ENCODE measurements around the gene ZFX. TPM values are rescaled to one million over a fixed set of nuclear protein-coding genes. Genes with fewer than 3 reads are reported as not detected.
"Not testable (repeated sequence)": the region's sequence is repeated elsewhere in the genome, so short reads cannot be mapped to it uniquely, and the experiment has no call there.

Gene ZFX
- total RNA-seq, 1 experiment from 2014 or later: 66.8 TPM

- H3K18ac ChIP-seq (ENCODE audit: insufficient read length, low read depth, low read length): no peak overlapping the region
- H3K23me2 ChIP-seq (ENCODE audit: insufficient read length, low read depth, low read length, poor library complexity, severe bottlenecking): no peaks in the 10 kb centered on the region
- no peaks in the 10 kb centered on the region for H3K9me3 ChIP-seq (ENCODE audit: control insufficient read depth, low read depth, low read length)
- no peak for DNase-seq
- H3K23ac ChIP-seq (ENCODE audit: insufficient read length, low read depth, low read length): no peak overlapping the region
- H3K79me2 ChIP-seq (ENCODE audit: insufficient read depth, low read length): no peaks in the 10 kb centered on the region
- no peaks in the 10 kb centered on the region; the same call in 1 of the 2 replicates for H3K4me1 ChIP-seq (ENCODE audit: insufficient read depth, low read length)
- TF ChIP-seq CTCF (conservative IDR thresholded peaks at IDR 0.05): no peak
- H3K56ac ChIP-seq (ENCODE audit: insufficient read length, low read depth, low read length): no peak overlapping the region
- no peak overlapping the region for H3K4ac ChIP-seq (ENCODE audit: low read depth, low read length)
- H2BK5ac ChIP-seq (ENCODE audit: insufficient read length, low read length): no peak overlapping the region
- H2BK12ac ChIP-seq (ENCODE audit: insufficient read length, low read depth, low read length): no peak overlapping the region
- H4K91ac ChIP-seq (ENCODE audit: insufficient read length, low read depth, low read length): no peak overlapping the region
- no peaks in the 10 kb centered on the region for H3K27me3 Mint-ChIP-seq (ENCODE audit: low read depth)
- H3K4me2 ChIP-seq (ENCODE audit: insufficient read depth, insufficient read length, low read length): no peak overlapping the region
- no peaks in the 10 kb centered on the region for H3K27me3 ChIP-seq (ENCODE audit: insufficient read depth, low read length)
- H3T11ph ChIP-seq (ENCODE audit: low read length): no peak overlapping the region
- H3K9ac ChIP-seq (ENCODE audit: extremely low read depth, insufficient read length, low read length): no peak overlapping the region
- no peak overlapping the region for H2BK15ac ChIP-seq (ENCODE audit: low read depth, low read length)
- no peak overlapping the region for H2AK5ac ChIP-seq (ENCODE audit: insufficient read length, low read length)
- H4K8ac ChIP-seq (replicated peaks; ENCODE audit: insufficient read length, low read depth, low read length): no peak overlapping the region
- H3K79me1 ChIP-seq (ENCODE audit: insufficient read depth, low read depth, low read length, poor library complexity, severe bottlenecking): no peaks in the 10 kb centered on the region
- H3K36me3 Mint-ChIP-seq (ENCODE audit: insufficient read depth in 1 of 3, low read depth in 3 of 3): no peaks in the 10 kb centered on the region
- H3K4me1 Mint-ChIP-seq: peaks cover 9 to 11% of the 10 kb centered on the region in 2 experiments
- no peak overlapping the region for H2BK120ac ChIP-seq (ENCODE audit: low read depth, low read length, poor library complexity, severe bottlenecking)
- no peak overlapping the region for H4K5ac ChIP-seq (ENCODE audit: insufficient read length, low read depth, low read length)
- peak overlapping the region; percentile 20 to 73 (median 38); a peak in 2 of 7 replicates for H3K27ac Mint-ChIP-seq
- no peaks in the 10 kb centered on the region for H3K9me3 Mint-ChIP-seq
- H3K27ac ChIP-seq (ENCODE audit: insufficient read length, low read depth, low read length): no peak overlapping the region
- no peak overlapping the region for H2AFZ ChIP-seq (ENCODE audit: low read length)
- H2BK20ac ChIP-seq (ENCODE audit: low read depth, low read length, poor library complexity, severe bottlenecking): no peak overlapping the region
- no peak overlapping the region; a peak in 1 of 5 replicates for H3K4me3 Mint-ChIP-seq
- H3K14ac ChIP-seq (ENCODE audit: insufficient read depth, low read length): no peak overlapping the region
- no peaks in the 10 kb centered on the region for H4K20me1 ChIP-seq (ENCODE audit: control insufficient read depth, insufficient read depth, insufficient read length)
Measured at GRCh38 chrX:24137192-24137591, 12.3 kb upstream of the ZFX start.

DNA sequence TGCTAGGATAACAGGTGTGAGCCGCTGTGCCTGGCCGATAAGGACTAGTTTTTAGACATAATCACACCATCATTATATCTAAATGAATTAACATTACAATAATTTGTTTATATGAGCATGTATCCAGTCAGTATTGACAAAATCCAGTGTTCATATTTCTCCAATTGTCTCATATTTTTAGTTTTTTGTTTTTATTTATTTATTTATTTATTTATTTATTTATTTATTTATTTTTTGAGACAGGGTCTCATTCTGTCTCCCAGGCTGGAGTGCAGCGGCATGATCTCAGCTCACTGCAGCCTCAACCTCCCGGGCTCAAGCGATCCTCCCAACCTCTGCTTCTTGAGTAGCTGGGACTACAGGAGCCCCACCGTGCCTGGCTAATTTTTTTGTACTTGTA, 5.5 kb upstream of the ZFX start:
- not testable (repeated sequence) for H2BK20ac ChIP-seq (ENCODE audit: low read depth, low read length, poor library complexity, severe bottlenecking); H3K27ac ChIP-seq (ENCODE audit: insufficient read length, low read depth, low read length); H2AK5ac ChIP-seq (ENCODE audit: insufficient read length, low read length); H3K9me3 Mint-ChIP-seq; H3K4me2 ChIP-seq (ENCODE audit: insufficient read depth, insufficient read length, low read length); H4K8ac ChIP-seq (replicated peaks; ENCODE audit: insufficient read length, low read depth, low read length); H3K4me3 Mint-ChIP-seq; H3K4ac ChIP-seq (ENCODE audit: low read depth, low read length); H4K5ac ChIP-seq (ENCODE audit: insufficient read length, low read depth, low read length); H3K27ac Mint-ChIP-seq; H2BK12ac ChIP-seq (ENCODE audit: insufficient read length, low read depth, low read length); H3K23ac ChIP-seq (ENCODE audit: insufficient read length, low read depth, low read length); DNase-seq; H3K14ac ChIP-seq (ENCODE audit: insufficient read depth, low read length); H2BK15ac ChIP-seq (ENCODE audit: low read depth, low read length); H3K9me3 ChIP-seq (ENCODE audit: control insufficient read depth, low read depth, low read length); H2BK120ac ChIP-seq (ENCODE audit: low read depth, low read length, poor library complexity, severe bottlenecking); H3K18ac ChIP-seq (ENCODE audit: insufficient read length, low read depth, low read length); H3K79me1 ChIP-seq (ENCODE audit: insufficient read depth, low read depth, low read length, poor library complexity, severe bottlenecking); H3K27me3 Mint-ChIP-seq (ENCODE audit: low read depth); H4K20me1 ChIP-seq (ENCODE audit: control insufficient read depth, insufficient read depth, insufficient read length); H3K23me2 ChIP-seq (ENCODE audit: insufficient read length, low read depth, low read length, poor library complexity, severe bottlenecking); H3K56ac ChIP-seq (ENCODE audit: insufficient read length, low read depth, low read length); H2BK5ac ChIP-seq (ENCODE audit: insufficient read length, low read length); H3K27me3 ChIP-seq (ENCODE audit: insufficient read depth, low read length); H3K9ac ChIP-seq (ENCODE audit: extremely low read depth, insufficient read length, low read length); H3K36me3 Mint-ChIP-seq (ENCODE audit: insufficient read depth in 1 of 3, low read depth in 3 of 3); H3K4me1 ChIP-seq (ENCODE audit: insufficient read depth, low read length); H3T11ph ChIP-seq (ENCODE audit: low read length); H4K91ac ChIP-seq (ENCODE audit: insufficient read length, low read depth, low read length); H2AFZ ChIP-seq (ENCODE audit: low read length); H3K79me2 ChIP-seq (ENCODE audit: insufficient read depth, low read length)
- no CpG with 5 or more reads among the region's 6 CpGs for WGBS (ENCODE audit: extremely low coverage, insufficient read length, low lambda C conversion rate)
- peaks cover 38 to 39% of the 10 kb centered on the region in 2 experiments for H3K4me1 Mint-ChIP-seq
